Measurements from ENCODE around the gene TMEM178A.
A peak's percentile ranks its signal among the peaks of the same experiment; 100 is the strongest.

TMEM178A gene

DNA sequence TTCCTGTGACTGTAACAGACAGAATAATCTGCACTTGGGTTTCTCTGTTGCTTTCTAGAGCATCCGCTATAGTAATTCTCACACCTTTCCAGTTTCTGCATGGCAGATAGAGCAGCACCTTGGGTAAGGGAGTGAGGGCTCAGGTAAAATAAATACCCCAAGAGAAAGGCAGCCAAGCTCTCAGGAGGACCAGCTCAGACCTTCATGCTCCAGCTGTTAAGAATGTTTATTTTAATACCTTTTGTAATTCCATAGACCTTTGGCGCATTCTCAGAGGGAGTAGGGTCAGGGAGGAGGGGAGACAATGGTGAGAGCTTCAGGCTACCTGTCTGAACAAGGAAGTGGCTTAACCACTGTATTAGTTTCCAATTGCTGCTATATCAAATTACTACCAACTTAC, 16.2 kb upstream of the TMEM178A start:
- no peak for DNase-seq

DNA sequence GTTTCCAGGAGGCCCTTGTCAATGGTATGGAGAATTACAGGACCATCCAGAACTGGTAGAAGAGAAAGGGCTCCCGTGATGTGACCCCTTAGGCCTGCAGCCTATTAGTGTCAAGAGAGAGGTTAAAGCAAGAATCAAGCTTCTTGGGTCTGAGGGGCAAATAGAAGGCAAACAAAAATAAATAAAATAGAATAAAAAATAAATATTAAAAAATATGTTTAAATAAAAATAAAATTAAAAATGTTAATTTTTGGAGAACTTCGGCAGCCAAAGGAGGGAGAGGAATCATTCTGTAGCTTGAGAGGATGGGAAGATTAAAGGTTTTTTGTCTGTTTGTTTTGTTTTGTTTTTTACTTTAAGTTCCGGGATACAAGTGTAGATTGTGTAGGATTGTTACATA, 15.2 kb upstream of the TMEM178A start:
- no peak for DNase-seq

DNA sequence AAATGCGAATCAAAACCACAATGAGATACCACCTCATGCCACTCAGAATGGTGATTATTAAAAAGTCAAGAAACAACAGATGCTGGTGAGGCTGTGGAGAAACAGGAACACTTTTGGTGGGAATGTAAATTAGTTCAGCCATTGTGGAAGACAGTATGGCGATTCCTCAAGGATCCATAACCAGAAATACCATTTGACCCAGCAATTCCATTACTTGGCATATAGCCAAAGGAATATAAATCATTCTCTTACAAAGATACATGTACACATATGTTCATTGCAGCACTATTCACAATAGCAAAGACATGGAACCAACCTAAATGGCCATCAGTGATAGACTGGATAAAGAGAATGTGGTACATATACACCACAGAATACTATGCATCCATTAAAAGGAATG, 9.5 kb upstream of the TMEM178A start:
- peak in 1 of 2 experiments; percentile 25 for DNase-seq

DNA sequence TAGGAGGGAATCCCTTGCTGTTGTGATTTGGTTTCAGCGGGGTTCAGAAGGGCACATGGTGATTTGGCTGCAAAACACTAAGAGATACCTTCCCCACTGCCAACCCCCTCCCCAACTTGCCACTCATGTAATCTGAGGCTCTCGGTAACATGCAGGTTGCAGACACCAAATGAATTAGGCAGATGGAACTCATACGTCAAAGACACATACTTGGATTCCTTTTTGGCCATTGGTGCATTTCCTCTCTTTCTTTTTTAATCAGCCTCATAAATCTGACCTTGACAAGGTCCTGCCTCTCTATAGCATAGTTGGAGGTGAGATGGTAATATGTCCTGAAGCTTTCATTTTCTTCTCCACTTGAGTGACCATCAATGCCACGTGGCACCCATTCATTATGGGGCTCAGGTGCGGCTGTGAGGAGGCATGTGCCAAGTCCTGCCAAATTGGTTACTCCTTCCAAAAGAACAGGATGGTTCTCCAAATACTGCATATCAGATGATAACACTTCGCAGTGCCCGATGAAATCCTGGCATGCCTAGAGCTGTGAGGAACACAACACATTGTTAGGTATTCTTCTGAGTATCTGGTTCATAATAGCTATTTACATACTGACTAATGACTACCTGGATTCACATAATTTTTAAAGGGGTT, 8.3 kb upstream of the TMEM178A start:
- no peak for DNase-seq

DNA sequence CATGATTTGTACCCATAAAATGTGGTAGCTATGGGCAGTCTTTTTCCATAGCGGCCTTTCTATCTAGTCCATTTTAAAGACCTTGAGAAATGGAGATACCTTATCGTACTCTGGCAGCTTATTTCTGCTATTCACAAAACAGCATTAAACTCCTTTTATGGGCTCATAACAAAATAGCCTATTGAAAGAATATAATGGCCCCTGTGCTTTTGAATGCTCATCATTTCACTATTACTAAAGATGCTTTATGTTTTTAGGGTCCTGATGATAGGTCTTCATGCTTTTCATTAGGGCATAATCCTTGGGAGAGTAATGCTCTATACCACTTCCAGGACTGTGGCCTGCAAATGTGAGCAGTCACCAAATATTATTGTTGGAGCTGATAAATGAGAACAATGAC, 7.3 kb upstream of the TMEM178A start:
- DNase-seq: no peak

DNA sequence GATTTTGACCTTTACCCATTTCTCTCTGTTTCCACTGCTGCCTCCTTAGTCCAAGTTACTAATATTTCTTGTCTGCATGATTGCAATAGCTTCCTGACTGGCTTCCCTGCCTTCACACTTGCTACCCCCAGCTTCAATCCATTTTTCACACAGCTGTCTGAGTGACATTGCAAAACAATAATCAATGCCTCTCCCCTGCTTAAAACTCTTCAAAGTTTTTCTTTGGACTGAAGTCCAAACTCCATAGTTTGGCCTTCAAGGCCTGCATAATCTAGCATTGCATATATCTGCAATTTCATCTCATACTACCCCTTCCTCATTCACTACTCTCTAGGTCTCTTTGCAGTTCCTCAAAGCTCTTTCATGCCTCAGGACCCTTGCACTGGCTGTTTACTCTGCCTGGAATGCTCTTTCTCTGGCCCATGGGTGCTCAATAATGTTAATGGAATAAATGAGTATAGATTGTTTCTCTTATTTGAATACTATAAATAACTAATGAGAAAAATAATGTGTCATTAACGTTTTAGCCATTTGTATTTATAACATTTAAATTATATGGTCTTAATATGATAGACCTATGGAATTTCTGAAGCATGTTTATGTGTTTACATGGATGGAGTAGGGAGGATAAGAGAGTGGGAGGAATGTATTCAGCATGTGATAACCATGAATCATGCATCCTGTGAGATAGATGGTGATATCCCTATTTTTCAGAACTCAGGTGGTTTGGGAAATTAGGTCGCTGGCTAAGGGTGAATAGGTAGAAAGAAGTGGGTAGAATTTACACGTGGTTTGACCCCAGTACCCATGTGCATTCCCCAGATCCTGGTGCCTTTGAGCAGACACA, 5.7 kb upstream of the TMEM178A start:
- no peak for DNase-seq

DNA sequence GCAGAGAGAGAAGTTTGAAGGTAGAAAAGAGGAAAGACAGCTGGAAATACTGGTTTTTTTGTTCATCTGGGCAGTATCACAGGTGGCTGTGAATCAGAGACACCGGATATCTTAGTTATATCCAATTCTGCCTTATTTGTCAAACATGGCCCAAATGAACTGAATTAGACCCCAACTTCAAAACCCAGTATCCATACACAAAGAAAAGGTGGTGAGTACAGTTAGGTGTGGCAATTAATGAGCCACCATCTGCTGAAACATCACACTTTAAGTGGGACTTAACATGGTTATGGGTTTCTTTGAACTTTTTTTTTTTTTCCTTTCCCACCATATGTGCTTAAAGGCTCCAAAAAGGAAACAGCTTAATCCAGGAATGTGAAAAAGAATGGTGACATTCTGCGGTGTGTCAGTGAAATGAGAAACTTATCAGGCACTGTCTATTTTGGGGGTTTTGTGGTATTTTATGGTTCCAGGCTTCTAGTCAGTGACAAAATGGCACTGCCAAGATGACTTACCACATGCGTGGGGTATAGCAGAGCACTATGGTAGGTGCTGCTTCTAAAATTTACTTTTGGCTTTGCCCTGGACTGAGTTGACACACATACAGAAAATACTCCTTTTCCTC, 5.0 kb upstream of the TMEM178A start:
- no peak for DNase-seq

DNA sequence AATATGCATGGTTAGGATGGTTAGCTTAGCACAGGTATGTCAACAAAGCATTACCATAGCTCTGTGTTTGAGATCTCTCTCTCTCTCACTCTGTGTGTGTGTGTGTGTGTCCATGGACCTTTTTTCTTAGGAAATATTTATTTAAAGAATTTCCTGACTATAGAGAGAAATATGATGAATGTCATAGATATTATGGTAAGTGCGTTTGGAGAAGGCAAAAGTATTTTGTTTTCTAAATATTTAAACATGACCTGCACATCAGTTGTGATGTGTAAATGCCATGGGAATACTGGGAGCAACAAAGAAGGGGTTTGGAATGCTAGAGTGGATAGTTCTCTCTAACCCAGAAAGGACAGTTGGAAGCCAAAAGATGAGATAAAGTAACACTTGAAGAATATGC, 3.9 kb upstream of the TMEM178A start:
- DNase-seq: no peak

DNA sequence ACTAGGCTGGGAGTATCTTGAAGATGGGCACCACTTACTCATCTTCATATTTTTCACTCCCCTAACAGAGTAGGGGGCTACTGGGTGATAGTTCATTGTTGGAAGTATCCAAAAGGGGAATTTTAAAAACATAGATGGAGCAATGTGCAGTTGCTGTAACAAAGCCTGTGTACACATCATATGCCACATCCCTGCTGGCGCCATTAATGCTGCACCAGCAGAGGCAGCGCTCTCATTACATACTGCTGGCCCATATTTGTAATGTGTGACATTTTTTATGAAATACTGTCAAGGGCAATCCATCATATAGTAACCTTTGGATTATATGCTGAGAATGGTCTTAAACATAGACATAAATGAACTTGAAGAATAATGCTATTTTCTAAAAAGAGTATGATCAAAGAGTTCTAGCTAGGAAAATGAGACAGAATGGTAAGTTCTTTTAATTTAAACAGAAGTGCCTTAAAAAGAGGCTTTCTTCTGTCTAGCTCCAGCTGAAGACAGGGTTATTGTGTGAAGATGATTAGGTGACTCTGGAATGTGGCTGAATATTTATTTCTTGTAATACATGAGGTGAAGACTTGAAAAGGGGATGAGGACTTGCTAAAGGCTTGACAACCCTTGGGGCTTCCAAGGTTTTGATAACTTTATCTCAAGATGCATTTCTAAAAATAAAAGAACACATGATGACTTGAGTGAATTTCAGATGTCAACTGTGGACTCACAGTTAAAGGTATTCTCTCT, 2.4 kb upstream of the TMEM178A start:
- DNase-seq: no peak

DNA sequence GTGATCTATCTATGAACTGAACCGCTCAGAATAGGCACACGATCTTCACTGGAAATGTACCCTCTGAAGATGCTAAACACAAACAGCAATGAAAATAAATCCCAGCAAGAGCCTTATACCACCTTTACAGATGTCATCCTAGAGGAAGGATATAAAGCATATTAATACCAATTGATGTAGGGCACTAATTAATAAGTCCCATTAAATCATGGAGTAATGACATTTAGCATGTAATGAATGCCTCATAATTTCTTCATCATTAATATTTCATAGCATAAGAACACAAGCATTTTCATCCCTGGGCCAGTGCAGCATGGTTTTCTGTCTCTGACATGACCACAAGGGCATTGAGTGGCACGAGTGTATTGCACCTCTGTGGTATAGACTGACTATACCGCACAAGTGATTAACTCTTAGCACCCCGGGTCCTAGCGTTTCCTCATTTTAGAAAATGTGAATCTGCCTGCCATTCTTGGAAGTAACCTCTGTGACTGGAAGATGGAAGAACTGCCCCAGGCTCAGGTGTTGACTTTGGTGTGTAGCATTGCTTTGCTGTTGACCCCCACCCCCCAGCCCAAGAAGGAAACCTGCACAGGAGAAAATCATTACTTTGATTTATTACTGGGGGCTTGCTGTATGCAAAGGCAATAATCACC, 1.4 kb upstream of the TMEM178A start:
- DNase-seq: no peak

DNA sequence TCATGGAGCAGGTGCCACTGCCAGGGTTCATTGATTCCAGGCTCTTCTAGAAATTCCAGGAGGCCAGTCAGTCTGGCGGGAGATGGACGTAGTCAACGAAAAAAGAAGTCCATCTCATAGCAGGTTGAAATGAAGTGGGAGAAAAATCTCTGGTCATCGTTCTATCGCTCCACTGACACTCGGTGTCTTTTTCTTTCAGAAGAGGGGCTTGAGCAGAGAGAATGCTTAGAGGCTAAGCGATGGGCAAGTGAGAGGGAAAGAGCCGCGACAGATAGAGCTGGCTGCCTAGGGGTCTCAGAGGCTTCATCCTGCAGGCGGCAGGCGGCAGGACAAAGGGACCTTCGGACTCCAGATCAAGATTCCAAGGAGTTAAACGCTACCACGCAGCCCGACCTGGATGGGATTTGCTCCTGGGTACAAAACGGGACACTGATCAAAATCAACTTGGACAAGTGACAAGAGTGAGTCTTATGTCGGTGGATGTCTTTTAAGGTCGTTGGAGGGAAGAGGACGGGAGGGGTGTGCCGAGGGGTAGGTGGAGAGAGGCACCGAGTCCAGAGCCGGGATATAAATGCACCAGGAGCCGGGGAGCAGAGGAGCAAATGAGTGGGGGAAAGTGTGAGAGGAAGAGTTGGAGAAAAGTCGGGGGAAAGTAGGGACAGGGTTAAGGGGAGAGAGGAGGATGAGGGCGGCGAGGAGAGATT, 677 bp upstream of the TMEM178A start:
- no peak for DNase-seq

DNA sequence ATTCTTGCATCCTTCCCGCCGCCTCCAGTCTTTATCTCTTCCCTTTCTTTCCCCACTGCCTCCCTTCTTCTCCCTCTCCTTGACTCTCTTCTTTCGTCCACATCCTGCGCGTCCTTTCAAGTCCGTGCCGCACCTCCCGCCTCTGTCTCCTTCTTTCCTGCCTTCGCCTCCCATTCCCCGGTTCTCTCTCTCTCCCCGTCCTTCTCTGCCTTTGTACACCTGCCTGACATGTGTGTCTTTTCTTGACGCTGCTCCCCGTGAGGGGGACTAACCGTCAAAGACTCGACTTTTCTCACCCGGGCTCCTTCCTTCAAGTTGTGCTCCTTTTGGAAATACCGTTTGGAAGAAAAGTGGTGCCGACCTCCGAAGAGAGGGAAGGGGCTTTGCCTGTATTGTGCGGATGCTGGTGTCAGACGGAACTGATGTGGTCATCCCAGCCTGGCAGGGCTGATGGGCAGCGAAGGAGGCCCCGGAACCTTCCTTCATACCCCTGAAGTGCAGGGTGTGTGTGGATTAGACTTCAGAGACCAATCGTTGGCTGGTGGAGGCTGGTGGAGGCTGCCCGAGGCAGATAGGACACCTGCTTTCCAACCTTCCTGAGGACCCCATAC, 879 bp downstream of the TMEM178A start:
- no peak for DNase-seq

DNA sequence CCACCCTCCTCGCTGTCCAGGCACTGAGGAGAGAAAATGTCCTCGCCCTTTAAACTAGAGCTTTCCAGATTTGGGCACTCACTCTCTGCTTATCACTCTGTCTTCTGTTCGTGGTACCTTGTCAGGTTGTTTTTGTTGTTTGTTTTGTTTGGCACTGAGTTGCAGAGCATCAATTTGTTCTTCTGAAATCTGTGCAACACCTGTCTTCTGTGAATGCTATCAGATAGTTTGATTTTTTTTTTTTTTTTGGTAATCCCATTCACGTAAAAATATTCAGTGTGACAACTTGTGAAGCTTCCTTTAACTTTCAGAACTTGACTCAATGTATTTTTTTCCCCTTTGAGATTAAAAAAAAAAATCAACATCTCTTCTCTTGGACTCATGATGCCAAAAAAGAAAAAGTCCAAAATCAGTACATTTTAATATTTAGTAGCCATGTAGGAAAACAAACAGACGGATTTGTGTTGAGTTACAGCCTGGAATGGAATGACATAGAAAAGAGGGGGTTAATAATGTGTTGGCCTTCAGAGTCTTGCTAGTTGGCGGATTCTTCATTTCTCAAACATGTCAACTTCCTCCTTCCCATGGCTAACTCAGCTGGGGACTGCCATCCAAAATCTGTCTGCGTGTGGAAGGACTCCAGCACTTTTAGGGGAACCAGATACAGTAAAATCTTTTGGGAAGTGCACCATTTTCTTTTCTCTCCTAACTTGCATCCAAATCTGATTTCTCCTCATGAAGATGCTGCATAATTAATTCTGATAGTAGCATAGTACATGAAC, 1.6 kb downstream of the TMEM178A start:
- DNase-seq: no peak

DNA sequence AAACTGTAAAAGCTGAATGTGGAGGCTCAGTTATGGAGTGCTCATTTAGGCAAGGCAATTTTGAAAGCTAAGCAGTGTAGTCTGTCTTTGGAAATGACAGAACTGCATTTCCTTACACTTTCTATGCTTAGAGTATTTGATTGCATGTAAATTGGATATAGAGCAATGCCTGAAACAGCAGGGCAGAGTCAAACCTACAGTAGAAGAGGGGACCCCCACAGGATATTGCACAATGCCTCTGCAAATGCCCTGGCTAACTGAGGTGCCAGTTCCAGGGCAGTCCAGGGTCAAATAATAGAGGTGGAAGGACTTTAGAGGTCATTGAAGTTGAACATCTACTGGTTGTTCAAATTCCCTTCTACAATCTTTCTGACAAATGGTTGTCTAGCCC, 2.2 kb downstream of the TMEM178A start:
- no peak for DNase-seq

DNA sequence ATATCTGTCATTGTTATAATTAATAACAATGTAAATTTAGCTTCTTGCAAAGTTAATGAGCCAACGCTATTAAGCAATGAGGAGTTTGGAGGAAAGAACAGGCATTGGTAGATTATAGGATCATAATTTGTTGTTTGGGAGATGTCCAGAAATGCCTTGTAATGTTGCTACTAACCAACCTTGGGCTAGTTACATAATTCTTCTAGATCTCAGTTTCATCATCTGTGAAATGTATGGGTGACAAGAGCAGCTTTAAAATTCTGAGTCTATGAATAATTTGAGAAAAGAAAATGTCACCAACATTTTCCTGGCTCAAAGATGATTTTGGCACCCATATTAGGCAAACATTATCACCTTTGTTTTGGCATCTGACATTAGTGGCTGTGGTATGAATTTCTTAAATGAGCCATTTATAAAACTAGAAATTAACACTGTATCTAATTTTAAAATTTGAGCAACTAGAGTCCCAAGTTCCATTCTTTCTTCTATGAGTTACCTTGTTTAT, 2.9 kb downstream of the TMEM178A start:
- no peak for DNase-seq

DNA sequence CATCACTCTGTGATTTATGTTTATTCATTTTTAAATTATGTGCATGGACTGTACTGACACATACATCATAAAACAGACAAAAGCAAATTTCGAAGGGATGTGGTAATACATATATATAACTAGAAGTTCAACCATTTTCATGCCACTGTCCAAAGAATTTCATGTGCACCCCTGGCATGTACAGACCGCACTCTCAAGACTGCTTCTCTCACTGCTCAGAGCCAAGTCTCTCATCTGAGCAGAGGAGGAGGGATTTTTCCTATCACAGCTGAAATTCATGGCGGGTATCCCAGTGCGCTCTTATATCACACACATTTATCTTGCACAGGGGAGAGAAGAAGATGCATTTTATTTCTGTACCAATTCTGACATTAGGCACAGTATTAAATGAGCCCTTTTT, 5.9 kb downstream of the TMEM178A start:
- DNase-seq: no peak

DNA sequence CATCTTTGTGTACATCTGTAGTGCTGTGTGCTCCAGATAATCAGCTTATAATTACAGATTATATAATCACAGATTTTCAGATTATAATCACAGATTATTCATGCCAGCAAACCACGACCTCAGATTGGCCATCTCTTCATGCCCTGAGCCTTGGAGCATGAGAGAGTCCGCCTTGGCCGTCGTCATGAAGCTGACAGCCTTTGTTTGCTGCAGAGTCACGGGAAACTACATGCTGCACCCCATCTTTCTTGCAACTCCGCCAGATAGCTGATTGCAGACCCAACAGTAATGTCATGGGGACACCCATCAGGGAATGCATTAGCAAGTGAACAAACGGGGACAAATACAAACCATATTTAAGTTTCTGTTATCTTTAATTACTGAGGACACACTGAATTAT, 7.3 kb downstream of the TMEM178A start:
- DNase-seq: no peak

DNA sequence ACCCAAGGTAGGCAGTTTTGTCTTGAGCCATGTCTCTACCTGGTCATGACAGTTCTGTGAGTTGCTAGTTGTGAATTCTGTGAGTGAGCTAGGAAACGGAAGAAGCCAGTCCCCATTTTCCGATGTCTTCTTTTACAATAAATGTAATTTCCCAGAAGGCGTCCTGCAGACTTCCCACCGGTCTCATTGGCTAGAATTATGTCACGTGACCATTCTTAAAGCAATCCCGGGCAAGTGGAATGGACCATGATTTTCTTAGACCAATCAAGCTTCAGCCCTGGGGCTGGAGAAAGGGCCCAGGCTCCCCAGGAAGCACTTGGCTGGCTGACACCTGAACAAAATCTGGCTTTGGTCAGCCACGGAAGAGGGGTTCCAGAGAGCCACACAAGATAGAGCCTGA, 10.6 kb downstream of the TMEM178A start:
- DNase-seq: no peak

DNA sequence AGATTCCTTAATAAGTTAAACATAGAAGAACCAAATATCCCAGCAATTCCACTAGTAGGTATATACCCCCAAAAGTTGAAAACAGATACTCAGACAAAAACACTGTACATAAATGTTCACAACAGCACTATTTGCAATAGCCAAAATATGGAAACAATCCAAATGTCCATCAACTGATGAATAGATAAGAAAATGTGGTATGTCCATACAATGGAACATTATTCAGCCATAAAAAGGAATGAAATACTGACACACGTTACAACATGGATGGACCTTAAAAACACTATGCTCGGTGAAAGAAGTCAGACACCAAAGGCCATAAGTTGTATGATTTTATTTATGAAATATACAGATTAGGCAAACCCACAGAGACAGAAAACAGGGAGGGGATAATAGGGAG, 12.5 kb downstream of the TMEM178A start:
- DNase-seq: no peak

DNA sequence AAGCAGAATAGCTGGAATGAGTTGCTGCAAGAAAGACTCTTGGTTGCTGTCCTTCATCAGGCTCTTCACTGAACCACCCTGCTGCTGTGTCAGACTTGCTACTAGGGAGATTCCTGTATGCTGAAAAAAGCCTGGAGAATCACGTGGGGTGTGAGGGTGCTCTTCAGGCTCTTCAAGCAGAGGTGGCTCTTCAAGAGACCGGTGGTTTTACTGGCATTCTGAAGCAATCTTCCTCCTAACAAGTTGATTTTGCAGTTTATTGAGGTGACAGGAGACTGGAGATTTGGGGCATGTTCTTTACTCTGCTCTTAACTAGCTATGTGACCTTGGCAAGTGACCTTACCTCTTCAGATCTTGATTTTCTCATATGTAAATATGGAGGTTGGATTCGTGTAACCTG, 14.1 kb downstream of the TMEM178A start:
- no peak for DNase-seq

Data from NCI-H446 (cell line).